Measurements from ENCODE around the gene CHTF18. TPM values are rescaled to one million over a fixed set of nuclear protein-coding genes. Genes with fewer than 3 reads are reported as not detected.
A peak's percentile ranks its signal among the peaks of the same experiment; 100 is the strongest.
"Not testable (repeated sequence)": the region's sequence is repeated elsewhere in the genome, so short reads cannot be mapped to it uniquely, and the experiment has no call there.

CHTF18 gene
- total RNA-seq, 2 donors from 2014 or later = 98.7 to 116 TPM

- Mint-ChIP-seq H3K9me3 (no peaks in the 10 kb centered on the region), H3K27ac (no peak overlapping the region), H3K36me3 (peaks cover 0 to 6% of the 10 kb centered on the region in 2 donors)
- ATAC-seq (no peak), DNase-seq (ENCODE audit: low spot score in 2 of 2) (no peak)
Observed at GRCh38 chr16:804193-805048, 16.0 kb downstream of the CHTF18 start.

- Mint-ChIP-seq H3K9me3 (no peaks in the 10 kb centered on the region), H3K27ac (no peak overlapping the region), H3K36me3 (peaks cover 0 to 6% of the 10 kb centered on the region in 2 donors)
- no peak for ATAC-seq
- no peak for DNase-seq (ENCODE audit: low spot score in 2 of 2)
Observed at GRCh38 chr16:805474-805873, 17.1 kb downstream of the CHTF18 start.

GRCh38 chr16:807347-808084 lies 19.1 kb downstream of the CHTF18 start:
- ATAC-seq (peak; percentile 93 to 99), DNase-seq (ENCODE audit: low spot score in 2 of 2) (peak; percentile 75 to 92)
- Mint-ChIP-seq H3K27ac (peak overlapping the region; percentile 88 to 98), H3K9me3 (no peaks in the 10 kb centered on the region), H3K36me3 (peaks cover 0 to 6% of the 10 kb centered on the region in 2 donors)

GRCh38 chr16:808085-808386 lies 19.6 kb downstream of the CHTF18 start:
- Mint-ChIP-seq H3K27ac (peak overlapping the region; percentile 88 to 98), H3K36me3 (peaks cover 0 to 6% of the 10 kb centered on the region in 2 donors), H3K9me3 (no peaks in the 10 kb centered on the region)
- no peak for DNase-seq (ENCODE audit: low spot score in 2 of 2)
- ATAC-seq = no peak

GRCh38 chr16:813204-813915 lies 24.9 kb downstream of the CHTF18 start:
- H3K27ac Mint-ChIP-seq = no peak overlapping the region
- H3K9me3 Mint-ChIP-seq = no peaks in the 10 kb centered on the region
- DNase-seq (ENCODE audit: low spot score in 2 of 2) = peak in 1 of 2 donors; percentile 65
- ATAC-seq = peak; percentile 81 to 91
- no peaks in the 10 kb centered on the region for H3K36me3 Mint-ChIP-seq

- Mint-ChIP-seq H3K27ac (no peak overlapping the region), H3K36me3 (no peaks in the 10 kb centered on the region), H3K9me3 (no peaks in the 10 kb centered on the region)
- ATAC-seq = no peak
- DNase-seq (ENCODE audit: low spot score in 2 of 2) = no peak
Observed at GRCh38 chr16:813916-814412, 25.5 kb downstream of the CHTF18 start.

- Mint-ChIP-seq H3K9me3 (no peaks in the 10 kb centered on the region), H3K36me3 (no peaks in the 10 kb centered on the region), H3K27ac (no peak overlapping the region)
- DNase-seq (ENCODE audit: low spot score in 2 of 2) (no peak), ATAC-seq (no peak)
Observed at GRCh38 chr16:814974-815373, 26.6 kb downstream of the CHTF18 start.

GRCh38 chr16:815861-816260 lies 27.4 kb downstream of the CHTF18 start:
- no peak for DNase-seq (ENCODE audit: low spot score in 2 of 2)
- no peak for ATAC-seq
- Mint-ChIP-seq H3K9me3 (no peaks in the 10 kb centered on the region), H3K36me3 (no peaks in the 10 kb centered on the region), H3K27ac (no peak overlapping the region)

- no peak overlapping the region for H3K27ac Mint-ChIP-seq
- H3K36me3 Mint-ChIP-seq = no peaks in the 10 kb centered on the region
- H3K9me3 Mint-ChIP-seq = no peaks in the 10 kb centered on the region
- DNase-seq (ENCODE audit: low spot score in 2 of 2) (no peak), ATAC-seq (no peak)
Observed at GRCh38 chr16:817001-817906, 28.8 kb downstream of the CHTF18 start.

GRCh38 chr16:818132-818531 lies 29.7 kb downstream of the CHTF18 start:
- H3K27ac Mint-ChIP-seq = no peak overlapping the region
- H3K36me3 Mint-ChIP-seq = no peaks in the 10 kb centered on the region
- ATAC-seq (no peak), DNase-seq (ENCODE audit: low spot score in 2 of 2) (no peak)
- no peaks in the 10 kb centered on the region for H3K9me3 Mint-ChIP-seq

- H3K9me3 Mint-ChIP-seq = no peaks in the 10 kb centered on the region
- no peaks in the 10 kb centered on the region for H3K36me3 Mint-ChIP-seq
- DNase-seq (ENCODE audit: low spot score in 2 of 2) (no peak), ATAC-seq (no peak)
- no peak overlapping the region for H3K27ac Mint-ChIP-seq
Observed at GRCh38 chr16:818592-818991, 30.2 kb downstream of the CHTF18 start.

GRCh38 chr16:819336-820043 lies 31.1 kb downstream of the CHTF18 start:
- no peak overlapping the region for H3K27ac Mint-ChIP-seq
- ATAC-seq = peak in 1 of 2 donors; percentile 18

GRCh38 chr16:820044-820408 lies 31.6 kb downstream of the CHTF18 start:
- not testable (repeated sequence) for ATAC-seq; H3K27ac Mint-ChIP-seq; H3K36me3 Mint-ChIP-seq; H3K9me3 Mint-ChIP-seq; DNase-seq (ENCODE audit: low spot score in 2 of 2)

More at GRCh38 chr16:819336-820043, 31.1 kb downstream of the CHTF18 start:
- H3K36me3 Mint-ChIP-seq = no peaks in the 10 kb centered on the region
- no peak for DNase-seq (ENCODE audit: low spot score in 2 of 2)
- H3K9me3 Mint-ChIP-seq = no peaks in the 10 kb centered on the region

GRCh38 chr16:820748-821147 lies 32.3 kb downstream of the CHTF18 start:
- DNase-seq (ENCODE audit: low spot score in 2 of 2) = no peak
- Mint-ChIP-seq H3K36me3 (no peaks in the 10 kb centered on the region), H3K27ac (no peak overlapping the region), H3K9me3 (no peaks in the 10 kb centered on the region)
- no peak for ATAC-seq

GRCh38 chr16:821751-822150 lies 33.3 kb downstream of the CHTF18 start:
- Mint-ChIP-seq H3K27ac (no peak overlapping the region), H3K9me3 (no peaks in the 10 kb centered on the region), H3K36me3 (no peaks in the 10 kb centered on the region)
- no peak for ATAC-seq
- DNase-seq (ENCODE audit: low spot score in 2 of 2) = no peak
